HEK293 (cell line): ENCODE data around the gene IL12RB1.

Experiments used
- ATF2 ChIP-seq: fragments of 450-650 bp; formaldehyde crosslinking; IDR thresholded peaks from 2 replicates; pipeline ENCODE4 v1.5.1; 2016; ENCODE audit warnings: missing biosample characterization, missing genetic modification characterization, low read depth
- BCL11A ChIP-seq: fragments of 450-650 bp; formaldehyde crosslinking; IDR thresholded peaks from 2 replicates; pipeline ENCODE4 v1.5.1; 2016; ENCODE audit warnings: low read depth, missing biosample characterization, missing genetic modification characterization
- CTCF ChIP-seq: fragments of 450-650 bp; formaldehyde crosslinking; IDR thresholded peaks from 2 replicates; pipeline ENCODE4 v1.5.1; 2016; ENCODE audit warnings: missing biosample characterization, missing genetic modification characterization
- HOXA7 ChIP-seq: sonication (generic); formaldehyde crosslinking; IDR thresholded peaks from 2 replicates; pipeline ENCODE4 v1.8.1; 2022; ENCODE audit warnings: missing genetic modification reagents, borderline replicate concordance
- MEIS1 ChIP-seq: sonication (generic); formaldehyde crosslinking; IDR thresholded peaks from 2 replicates; pipeline ENCODE4 v1.8.1; 2022; ENCODE audit warnings: missing genetic modification reagents, mild to moderate bottlenecking, borderline replicate concordance
- PATZ1 ChIP-seq: fragments of 450-650 bp; formaldehyde crosslinking; IDR thresholded peaks from 2 replicates; pipeline ENCODE4 v1.5.1; 2016; ENCODE audit warnings: missing biosample characterization, missing genetic modification characterization

GRCh38 chr19:18063463-18063862 lies 23.3 kb downstream of the IL12RB1 start:
- TF ChIP-seq BCL11A (tag by site-specific recombination) (no peak), ATF2 (tag by site-specific recombination) (no peak), MEIS1 (CRISPR knock-in tag) (no peak), HOXA7 (no peak), CTCF (tag by site-specific recombination) (peak; percentile 51; the same call in 1 of the 2 replicates), PATZ1 (tag by site-specific recombination) (no peak)
